ENCODE results near the gene FXYD6. TPM values are rescaled to one million over a fixed set of nuclear protein-coding genes. Genes with fewer than 3 reads are reported as not detected.

The FXYD6 gene
- total and polyA plus RNA-seq, 9 of the 15 experiments (the other 6 are each of a cell fraction or from before 2014, with no cell fraction given) = 0.07 to 0.35 TPM; not detected in 7

GRCh38 chr11:117817368-117818040 lies 59.0 kb downstream of the FXYD6 start (continued):
- TF ChIP-seq, protein P1, sequence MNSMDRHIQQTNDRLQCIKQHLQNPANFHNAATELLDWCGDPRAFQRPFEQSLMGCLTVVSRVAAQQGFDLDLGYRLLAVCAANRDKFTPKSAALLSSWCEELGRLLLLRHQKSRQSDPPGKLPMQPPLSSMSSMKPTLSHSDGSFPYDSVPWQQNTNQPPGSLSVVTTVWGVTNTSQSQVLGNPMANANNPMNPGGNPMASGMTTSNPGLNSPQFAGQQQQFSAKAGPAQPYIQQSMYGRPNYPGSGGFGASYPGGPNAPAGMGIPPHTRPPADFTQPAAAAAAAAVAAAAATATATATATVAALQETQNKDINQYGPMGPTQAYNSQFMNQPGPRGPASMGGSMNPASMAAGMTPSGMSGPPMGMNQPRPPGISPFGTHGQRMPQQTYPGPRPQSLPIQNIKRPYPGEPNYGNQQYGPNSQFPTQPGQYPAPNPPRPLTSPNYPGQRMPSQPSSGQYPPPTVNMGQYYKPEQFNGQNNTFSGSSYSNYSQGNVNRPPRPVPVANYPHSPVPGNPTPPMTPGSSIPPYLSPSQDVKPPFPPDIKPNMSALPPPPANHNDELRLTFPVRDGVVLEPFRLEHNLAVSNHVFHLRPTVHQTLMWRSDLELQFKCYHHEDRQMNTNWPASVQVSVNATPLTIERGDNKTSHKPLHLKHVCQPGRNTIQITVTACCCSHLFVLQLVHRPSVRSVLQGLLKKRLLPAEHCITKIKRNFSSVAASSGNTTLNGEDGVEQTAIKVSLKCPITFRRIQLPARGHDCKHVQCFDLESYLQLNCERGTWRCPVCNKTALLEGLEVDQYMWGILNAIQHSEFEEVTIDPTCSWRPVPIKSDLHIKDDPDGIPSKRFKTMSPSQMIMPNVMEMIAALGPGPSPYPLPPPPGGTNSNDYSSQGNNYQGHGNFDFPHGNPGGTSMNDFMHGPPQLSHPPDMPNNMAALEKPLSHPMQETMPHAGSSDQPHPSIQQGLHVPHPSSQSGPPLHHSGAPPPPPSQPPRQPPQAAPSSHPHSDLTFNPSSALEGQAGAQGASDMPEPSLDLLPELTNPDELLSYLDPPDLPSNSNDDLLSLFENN (IDR thresholded peaks at IDR 0.05; ENCODE audit: low read depth in 2 of 2, low read length in 2 of 2) = no peak
- TF ChIP-seq, protein P2, sequence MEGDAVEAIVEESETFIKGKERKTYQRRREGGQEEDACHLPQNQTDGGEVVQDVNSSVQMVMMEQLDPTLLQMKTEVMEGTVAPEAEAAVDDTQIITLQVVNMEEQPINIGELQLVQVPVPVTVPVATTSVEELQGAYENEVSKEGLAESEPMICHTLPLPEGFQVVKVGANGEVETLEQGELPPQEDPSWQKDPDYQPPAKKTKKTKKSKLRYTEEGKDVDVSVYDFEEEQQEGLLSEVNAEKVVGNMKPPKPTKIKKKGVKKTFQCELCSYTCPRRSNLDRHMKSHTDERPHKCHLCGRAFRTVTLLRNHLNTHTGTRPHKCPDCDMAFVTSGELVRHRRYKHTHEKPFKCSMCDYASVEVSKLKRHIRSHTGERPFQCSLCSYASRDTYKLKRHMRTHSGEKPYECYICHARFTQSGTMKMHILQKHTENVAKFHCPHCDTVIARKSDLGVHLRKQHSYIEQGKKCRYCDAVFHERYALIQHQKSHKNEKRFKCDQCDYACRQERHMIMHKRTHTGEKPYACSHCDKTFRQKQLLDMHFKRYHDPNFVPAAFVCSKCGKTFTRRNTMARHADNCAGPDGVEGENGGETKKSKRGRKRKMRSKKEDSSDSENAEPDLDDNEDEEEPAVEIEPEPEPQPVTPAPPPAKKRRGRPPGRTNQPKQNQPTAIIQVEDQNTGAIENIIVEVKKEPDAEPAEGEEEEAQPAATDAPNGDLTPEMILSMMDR (IDR thresholded peaks at IDR 0.05 in 2 of 3, conservative IDR thresholded peaks at IDR 0.05 in 1 of 3; ENCODE audit: insufficient read depth in 2 of 3, low read depth in 1 of 3, low read length in 3 of 3) = peak; percentile 86 to 99 (median 97)
- TF ChIP-seq ZNF197 (CRISPR knock-in tag; IDR thresholded peaks at IDR 0.05; ENCODE audit: low read depth) = no peak
- TF ChIP-seq, protein P3, sequence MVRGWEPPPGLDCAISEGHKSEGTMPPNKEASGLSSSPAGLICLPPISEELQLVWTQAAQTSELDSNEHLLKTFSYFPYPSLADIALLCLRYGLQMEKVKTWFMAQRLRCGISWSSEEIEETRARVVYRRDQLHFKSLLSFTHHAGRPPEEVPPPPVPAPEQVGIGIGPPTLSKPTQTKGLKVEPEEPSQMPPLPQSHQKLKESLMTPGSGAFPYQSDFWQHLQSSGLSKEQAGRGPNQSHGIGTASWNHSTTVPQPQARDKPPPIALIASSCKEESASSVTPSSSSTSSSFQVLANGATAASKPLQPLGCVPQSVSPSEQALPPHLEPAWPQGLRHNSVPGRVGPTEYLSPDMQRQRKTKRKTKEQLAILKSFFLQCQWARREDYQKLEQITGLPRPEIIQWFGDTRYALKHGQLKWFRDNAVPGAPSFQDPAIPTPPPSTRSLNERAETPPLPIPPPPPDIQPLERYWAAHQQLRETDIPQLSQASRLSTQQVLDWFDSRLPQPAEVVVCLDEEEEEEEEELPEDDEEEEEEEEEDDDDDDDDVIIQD (CRISPR knock-in tag; IDR thresholded peaks at IDR 0.05) = no peak
- TF ChIP-seq ETS2 (tag; IDR thresholded peaks at IDR 0.05; ENCODE audit: borderline replicate concordance, poor library complexity, severe bottlenecking) = no peak
- no peak for TF ChIP-seq RBFOX2 (IDR thresholded peaks at IDR 0.05; ENCODE audit: low read depth, low read length)
- TF ChIP-seq, protein P4, sequence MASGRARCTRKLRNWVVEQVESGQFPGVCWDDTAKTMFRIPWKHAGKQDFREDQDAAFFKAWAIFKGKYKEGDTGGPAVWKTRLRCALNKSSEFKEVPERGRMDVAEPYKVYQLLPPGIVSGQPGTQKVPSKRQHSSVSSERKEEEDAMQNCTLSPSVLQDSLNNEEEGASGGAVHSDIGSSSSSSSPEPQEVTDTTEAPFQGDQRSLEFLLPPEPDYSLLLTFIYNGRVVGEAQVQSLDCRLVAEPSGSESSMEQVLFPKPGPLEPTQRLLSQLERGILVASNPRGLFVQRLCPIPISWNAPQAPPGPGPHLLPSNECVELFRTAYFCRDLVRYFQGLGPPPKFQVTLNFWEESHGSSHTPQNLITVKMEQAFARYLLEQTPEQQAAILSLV (tag; IDR thresholded peaks at IDR 0.05) = no peak
- TF ChIP-seq, protein P5, sequence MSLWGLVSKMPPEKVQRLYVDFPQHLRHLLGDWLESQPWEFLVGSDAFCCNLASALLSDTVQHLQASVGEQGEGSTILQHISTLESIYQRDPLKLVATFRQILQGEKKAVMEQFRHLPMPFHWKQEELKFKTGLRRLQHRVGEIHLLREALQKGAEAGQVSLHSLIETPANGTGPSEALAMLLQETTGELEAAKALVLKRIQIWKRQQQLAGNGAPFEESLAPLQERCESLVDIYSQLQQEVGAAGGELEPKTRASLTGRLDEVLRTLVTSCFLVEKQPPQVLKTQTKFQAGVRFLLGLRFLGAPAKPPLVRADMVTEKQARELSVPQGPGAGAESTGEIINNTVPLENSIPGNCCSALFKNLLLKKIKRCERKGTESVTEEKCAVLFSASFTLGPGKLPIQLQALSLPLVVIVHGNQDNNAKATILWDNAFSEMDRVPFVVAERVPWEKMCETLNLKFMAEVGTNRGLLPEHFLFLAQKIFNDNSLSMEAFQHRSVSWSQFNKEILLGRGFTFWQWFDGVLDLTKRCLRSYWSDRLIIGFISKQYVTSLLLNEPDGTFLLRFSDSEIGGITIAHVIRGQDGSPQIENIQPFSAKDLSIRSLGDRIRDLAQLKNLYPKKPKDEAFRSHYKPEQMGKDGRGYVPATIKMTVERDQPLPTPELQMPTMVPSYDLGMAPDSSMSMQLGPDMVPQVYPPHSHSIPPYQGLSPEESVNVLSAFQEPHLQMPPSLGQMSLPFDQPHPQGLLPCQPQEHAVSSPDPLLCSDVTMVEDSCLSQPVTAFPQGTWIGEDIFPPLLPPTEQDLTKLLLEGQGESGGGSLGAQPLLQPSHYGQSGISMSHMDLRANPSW (CRISPR knock-in tag; IDR thresholded peaks at IDR 0.05) = no peak
- TF ChIP-seq ZNF511 (CRISPR knock-in tag; IDR thresholded peaks at IDR 0.05) = no peak
- TF ChIP-seq, protein P6, sequence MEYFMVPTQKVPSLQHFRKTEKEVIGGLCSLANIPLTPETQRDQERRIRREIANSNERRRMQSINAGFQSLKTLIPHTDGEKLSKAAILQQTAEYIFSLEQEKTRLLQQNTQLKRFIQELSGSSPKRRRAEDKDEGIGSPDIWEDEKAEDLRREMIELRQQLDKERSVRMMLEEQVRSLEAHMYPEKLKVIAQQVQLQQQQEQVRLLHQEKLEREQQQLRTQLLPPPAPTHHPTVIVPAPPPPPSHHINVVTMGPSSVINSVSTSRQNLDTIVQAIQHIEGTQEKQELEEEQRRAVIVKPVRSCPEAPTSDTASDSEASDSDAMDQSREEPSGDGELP (CRISPR knock-in tag; IDR thresholded peaks at IDR 0.05; ENCODE audit: borderline replicate concordance) = peak; percentile 86
- TF ChIP-seq SMAD4 (CRISPR knock-in tag; conservative IDR thresholded peaks at IDR 0.05) = 0 out of 2 replicates have a peak, but pooled peaks have one; percentile 20
- TF ChIP-seq STAG1 (CRISPR knock-in tag; IDR thresholded peaks at IDR 0.05; ENCODE audit: borderline replicate concordance) = peak; percentile 67; the same call in 1 of the 2 replicates
- no peak for TF ChIP-seq PHTF2 (CRISPR knock-in tag; IDR thresholded peaks at IDR 0.05)

Measured in K562 (cell line).